AG04449 (cell line): ENCODE results near the gene OVCA2.

Source experiments
- CTCF ChIA-PET: fragments of 350-600 bp; formaldehyde crosslinking; extraction: SDS; loops from one replicate; lab custom pipeline; 2021; ENCODE audit warnings: antibody characterized with exemption; lab: Yijun Ruan, JAX
- POLR2A ChIA-PET: fragments of 400-600, 350-600 bp; formaldehyde crosslinking; extraction: SDS; loops from one replicate; lab custom pipeline; 2020; ENCODE audit warnings: antibody characterized with exemption, inconsistent platforms; lab: Yijun Ruan, JAX
- DNase-seq: peaks from one replicate; pipeline ENCODE4 v3.0.0-alpha.2; 2010; ENCODE audit warnings: low read depth, low spot score
- H3K4me3 ChIP-seq: 2 replicates; pipeline ENCODE4 v1.5.1; 2011; ENCODE audit warnings: low read depth, mild to moderate bottlenecking, control low read depth, low read length
- TF ChIP-seq, protein P1 (sequence below): IDR thresholded peaks from one replicate; pipeline ENCODE4 v1.5.1; 2011; ENCODE audit warnings: mild to moderate bottlenecking, moderate library complexity, low read length, control low read depth, inconsistent platforms; ENCODE audit not compliant: insufficient read depth; ENCODE audit errors: missing control alignments

Gene OVCA2

DNA sequence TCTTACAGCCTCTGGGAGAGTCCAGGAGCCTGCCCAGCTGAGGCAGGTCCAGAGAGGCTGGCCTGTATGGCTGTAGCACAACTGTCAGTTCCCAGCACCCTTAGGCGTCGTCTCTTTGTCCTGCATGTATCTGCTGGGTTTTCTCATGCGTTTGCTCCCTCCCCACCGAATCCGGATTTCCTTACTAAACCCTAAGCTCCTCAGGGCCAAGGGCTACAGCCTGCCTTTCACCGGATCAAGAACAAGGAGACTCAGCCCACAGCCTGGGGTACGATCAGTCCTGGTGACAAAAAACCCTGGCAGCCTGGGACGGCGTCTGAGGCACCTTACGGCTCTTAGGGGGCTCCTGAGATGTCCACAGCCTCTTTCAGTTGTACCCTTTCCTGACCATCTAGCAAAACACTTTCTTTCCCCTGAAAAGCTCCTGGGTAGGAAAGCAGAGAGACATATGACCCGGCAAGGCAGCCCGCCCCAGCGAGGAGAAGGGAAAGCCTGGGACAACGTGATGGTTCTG, 25.3 kb downstream of the OVCA2 start:
- CTCF ChIA-PET: interaction anchor here (0.7 to 8.9 kb wide), 12 partner anchors 11 to 182 kb away, joined by 3 to 86 read pairs (median 6); partner anchors contain the start of gene HIC1
- POLR2A ChIA-PET: interaction anchor here (1.0 to 3.4 kb wide), 5 partner anchors 10 to 196 kb away, joined by 3 to 38 read pairs (median 14); partner anchors contain the start of gene HIC1
- TF ChIP-seq, protein P1, sequence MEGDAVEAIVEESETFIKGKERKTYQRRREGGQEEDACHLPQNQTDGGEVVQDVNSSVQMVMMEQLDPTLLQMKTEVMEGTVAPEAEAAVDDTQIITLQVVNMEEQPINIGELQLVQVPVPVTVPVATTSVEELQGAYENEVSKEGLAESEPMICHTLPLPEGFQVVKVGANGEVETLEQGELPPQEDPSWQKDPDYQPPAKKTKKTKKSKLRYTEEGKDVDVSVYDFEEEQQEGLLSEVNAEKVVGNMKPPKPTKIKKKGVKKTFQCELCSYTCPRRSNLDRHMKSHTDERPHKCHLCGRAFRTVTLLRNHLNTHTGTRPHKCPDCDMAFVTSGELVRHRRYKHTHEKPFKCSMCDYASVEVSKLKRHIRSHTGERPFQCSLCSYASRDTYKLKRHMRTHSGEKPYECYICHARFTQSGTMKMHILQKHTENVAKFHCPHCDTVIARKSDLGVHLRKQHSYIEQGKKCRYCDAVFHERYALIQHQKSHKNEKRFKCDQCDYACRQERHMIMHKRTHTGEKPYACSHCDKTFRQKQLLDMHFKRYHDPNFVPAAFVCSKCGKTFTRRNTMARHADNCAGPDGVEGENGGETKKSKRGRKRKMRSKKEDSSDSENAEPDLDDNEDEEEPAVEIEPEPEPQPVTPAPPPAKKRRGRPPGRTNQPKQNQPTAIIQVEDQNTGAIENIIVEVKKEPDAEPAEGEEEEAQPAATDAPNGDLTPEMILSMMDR: no peak
- no peak overlapping the region for H3K4me3 ChIP-seq
- no peak for DNase-seq

DNA sequence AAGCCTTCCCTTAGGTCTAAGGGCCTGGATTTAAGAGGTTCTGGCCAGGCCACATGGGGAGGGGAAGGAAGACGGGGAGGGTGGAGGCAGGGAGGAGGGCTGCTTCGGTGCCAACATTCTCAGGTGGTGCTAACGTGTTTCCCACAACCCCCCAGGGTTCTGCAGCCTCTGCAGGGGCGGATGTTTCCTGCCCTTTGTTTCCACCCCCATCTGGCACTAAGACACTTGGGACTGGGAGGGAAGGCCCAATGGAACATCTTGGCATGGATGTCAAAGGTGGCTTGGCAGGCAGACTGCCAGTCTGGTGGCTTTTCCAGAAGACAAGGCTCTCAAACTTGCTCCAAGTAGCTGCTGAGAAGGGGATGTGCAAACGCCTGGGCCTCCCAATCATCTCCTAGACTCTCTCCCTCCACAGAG, 25.8 kb downstream of the OVCA2 start:
- TF ChIP-seq, protein P1: no peak
- POLR2A ChIA-PET: interaction anchor here (0.6 to 3.4 kb wide), 10 partner anchors 11 to 184 kb away, joined by 3 to 38 read pairs (median 8); partner anchors contain the start of genes DPH1 and HIC1
- no peak for DNase-seq
- no peak overlapping the region for H3K4me3 ChIP-seq
- CTCF ChIA-PET: interaction anchor here (0.6 to 8.9 kb wide), 15 partner anchors 9 to 269 kb away, joined by 3 to 86 read pairs (median 5); partner anchors contain the start of genes HIC1 and TSR1

DNA sequence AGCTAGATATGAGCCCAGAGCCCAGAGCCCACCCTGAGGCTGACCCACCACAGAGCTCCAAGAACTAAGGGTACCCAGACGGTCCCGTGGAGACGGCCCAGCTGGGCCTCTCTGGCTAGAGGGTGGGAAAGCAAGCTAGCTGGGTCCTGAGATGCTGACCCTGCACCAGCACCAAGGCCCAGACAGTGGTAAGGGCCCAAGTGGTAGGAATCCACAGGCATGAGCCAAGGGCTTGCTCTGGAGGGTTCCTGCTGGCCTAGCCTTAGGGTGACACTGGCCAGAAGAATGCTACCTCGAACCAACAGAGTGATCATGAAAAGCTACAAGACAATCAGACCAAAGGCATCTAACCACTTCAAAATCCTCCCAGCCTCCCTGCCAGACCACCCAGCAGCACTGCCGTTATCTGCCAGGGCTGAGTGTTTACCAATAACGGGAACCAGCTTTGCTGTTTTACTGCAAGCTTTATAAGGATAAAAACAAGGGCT, 26.3 kb downstream of the OVCA2 start:
- no peak overlapping the region for H3K4me3 ChIP-seq
- DNase-seq: peak; percentile 84
- ChIA-PET POLR2A (interaction anchor here (0.6 to 3.4 kb wide), 10 partner anchors 11 to 184 kb away, joined by 3 to 38 read pairs (median 8); partner anchors contain the start of genes DPH1 and HIC1), CTCF (interaction anchor here (0.6 to 8.9 kb wide), 14 partner anchors 9 to 268 kb away, joined by 3 to 86 read pairs (median 6); partner anchors contain the start of genes HIC1 and TSR1)
- TF ChIP-seq, protein P1: peak; percentile 52

DNA sequence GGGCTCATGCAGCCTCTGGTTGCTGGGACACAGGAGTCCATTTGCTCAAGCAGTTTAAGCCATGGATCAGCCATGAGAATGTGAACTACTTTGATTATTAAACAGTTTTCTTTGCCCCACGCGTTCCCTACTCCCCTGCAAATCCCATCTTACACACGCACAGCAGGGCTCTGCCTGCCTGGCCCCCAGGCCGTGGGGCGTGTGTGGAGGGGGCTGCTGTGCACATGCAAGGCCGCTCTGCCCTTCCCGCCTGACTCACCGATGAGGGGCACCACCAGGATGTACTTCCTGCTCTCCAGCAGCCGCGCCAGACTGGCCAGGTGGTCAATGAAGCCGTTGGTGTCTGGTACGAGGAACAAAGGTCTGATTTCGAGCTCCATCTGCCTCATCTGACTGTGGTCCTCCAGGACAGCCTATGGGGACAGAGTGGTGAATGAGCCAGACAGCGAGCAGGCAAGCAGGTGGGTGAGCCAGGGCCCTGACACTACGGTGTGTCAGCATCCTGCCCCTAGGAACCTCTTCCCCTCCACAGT, 26.8 kb downstream of the OVCA2 start:
- TF ChIP-seq, protein P1: no peak
- ChIA-PET CTCF (interaction anchor here (0.9 to 8.9 kb wide), 11 partner anchors 8 to 213 kb away, joined by 3 to 86 read pairs (median 6); partner anchors contain the start of gene HIC1), POLR2A (interaction anchor here (0.9 to 3.4 kb wide), 10 partner anchors 12 to 176 kb away, joined by 3 to 38 read pairs (median 8); partner anchors contain the start of genes DPH1 and HIC1)
- H3K4me3 ChIP-seq: no peak overlapping the region
- DNase-seq: no peak

DNA sequence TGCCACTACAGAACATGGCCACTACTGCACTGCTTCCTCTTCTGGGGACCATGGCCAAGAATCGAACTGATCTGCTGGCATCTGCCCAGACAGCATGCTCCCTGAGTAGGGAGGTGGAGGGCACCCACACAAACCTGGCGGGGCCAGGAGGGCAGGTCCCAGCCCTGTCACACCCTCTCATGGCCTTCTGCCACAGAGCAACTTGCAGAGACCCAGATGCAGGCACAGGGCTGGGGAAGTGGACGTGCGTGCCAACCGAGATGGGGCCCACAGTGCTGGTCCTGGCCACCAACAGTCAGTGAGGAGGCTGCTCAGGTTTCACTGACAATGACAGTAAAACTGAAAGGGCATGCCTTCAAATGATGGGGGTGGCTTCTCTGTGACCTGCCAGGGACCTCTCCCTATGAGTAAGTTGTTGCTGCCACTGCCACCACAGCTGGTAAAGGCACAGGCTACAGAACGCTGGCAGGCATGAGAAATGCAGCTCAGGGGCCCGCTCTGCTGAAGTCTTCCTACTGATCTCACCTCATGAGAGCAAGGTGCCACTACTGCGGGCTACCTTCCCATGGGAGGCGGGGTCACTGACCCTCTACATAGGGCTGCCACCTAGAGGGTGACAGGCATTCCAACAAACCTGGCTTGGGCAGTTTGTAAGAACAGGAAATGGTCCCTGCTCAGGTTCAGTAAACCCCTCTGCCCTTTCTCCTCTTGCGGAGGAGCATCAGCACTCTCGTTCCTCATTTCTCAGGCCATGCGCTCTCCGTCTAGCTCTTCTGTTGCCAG, 28.6 kb downstream of the OVCA2 start:
- CTCF ChIA-PET: interaction anchor here (1.1 to 8.9 kb wide), 6 partner anchors 12 to 175 kb away, joined by 3 to 80 read pairs (median 4); partner anchors contain the start of gene HIC1
- DNase-seq: no peak
- TF ChIP-seq, protein P1: no peak
- H3K4me3 ChIP-seq: no peak overlapping the region
- POLR2A ChIA-PET: interaction anchor here (0.6 kb wide), 1 partner anchor 11 kb away, joined by 3 read pairs; no protein-coding TSS in a partner anchor
